Activated CD8-positive, alpha-beta T cell treated with anti-CD3 and anti-CD28 coated beads for 36 hours (primary cell): ENCODE results near the gene SHC1. TPM values are rescaled to one million over a fixed set of nuclear protein-coding genes. Genes with fewer than 3 reads are reported as not detected.

Experiments used
- ATAC-seq: fragments of 200-7000 bp; cut with Tn5 transposase; one replicate; pipeline ENCODE4 v1.10.0; 2021; ENCODE audit warnings: mild to moderate bottlenecking, moderate library complexity
- CTCF ChIA-PET: fragments of 350-600 bp; sonication (Branson Sonifier 250); formaldehyde crosslinking; loops from one replicate; lab custom pipeline; 2021; ENCODE audit warnings: antibody characterized with exemption; lab: Charles Lee
- POLR2A ChIA-PET: fragments of 350-600 bp; sonication (Branson Sonifier 250); formaldehyde crosslinking; loops from one replicate; lab custom pipeline; 2021; ENCODE audit warnings: antibody characterized with exemption; lab: Charles Lee
- DNase-seq: peaks from one replicate; pipeline ENCODE4 v3.0.0-alpha.2; 2020
- H3K27ac Mint-ChIP-seq: one replicate; pipeline ENCODE4 v1.8.0; 2021; ENCODE audit warnings: mild to moderate bottlenecking, mixed read lengths
- H3K27me3 Mint-ChIP-seq: one replicate; pipeline ENCODE4 v1.8.0; 2021; ENCODE audit warnings: mixed read lengths
- H3K36me3 Mint-ChIP-seq: one replicate; pipeline ENCODE4 v1.8.0; 2021; ENCODE audit warnings: low read depth, mixed read lengths
- H3K4me1 Mint-ChIP-seq: one replicate; pipeline ENCODE4 v1.8.0; 2021; ENCODE audit warnings: low read depth, mixed read lengths
- H3K4me3 Mint-ChIP-seq: one replicate; pipeline ENCODE4 v1.8.0; 2021; ENCODE audit warnings: mild to moderate bottlenecking, moderate library complexity, mixed read lengths
- H3K9me3 Mint-ChIP-seq: one replicate; pipeline ENCODE4 v1.8.0; 2021; ENCODE audit warnings: mixed read lengths
- CTCF ChIP-seq: fragments of 200-600 bp; IDR thresholded peaks from one replicate; pipeline ENCODE4 v1.8.0; 2022; ENCODE audit warnings: antibody characterized with exemption, mild to moderate bottlenecking
- intact Hi-C: fragments of 100-400 bp; cut with micrococcal nuclease; formaldehyde crosslinking; loops from one replicate; pipeline ENCODE4 v1.10.0; 2022
- total RNA-seq, 2 experiments: library from RNA; stranded (reverse); gene quantifications; one replicate each; pipeline ENCODE4 v1.2.3, GENCODE V29; 2021

The SHC1 gene
- total RNA-seq, 2 experiments from 2014 or later = 32.3 to 34.2 TPM

- intact Hi-C loops = loop anchor here (5.0 kb wide), 1 partner anchor 46 kb away; the partner anchor contains the start of genes CKS1B and SHC1
- H3K27ac Mint-ChIP-seq = peak overlapping the region; percentile 60
- peak overlapping the region; percentile 51 for H3K4me3 Mint-ChIP-seq
- POLR2A ChIA-PET = interaction anchor here (1.1 to 4.3 kb wide), 9 partner anchors 11 to 62 kb away, joined by 3 to 29 read pairs (median 6); partner anchors contain the start of genes ADAM15, FLAD1, PYGO2 and ZBTB7B
- DNase-seq (peak; percentile 33), ATAC-seq (peak; percentile 17)
- CTCF ChIA-PET = interaction anchor here (0.5 to 7.6 kb wide), 40 partner anchors 8 to 133 kb away, joined by 3 to 77 read pairs (median 6); partner anchors contain the start of genes ADAM15, FLAD1, LENEP and PBXIP1
- H3K36me3 Mint-ChIP-seq = peaks cover 8% of the 10 kb centered on the region
- H3K27me3 Mint-ChIP-seq = peaks cover 4% of the 10 kb centered on the region
- H3K4me1 Mint-ChIP-seq = peaks cover 45% of the 10 kb centered on the region
- no peaks in the 10 kb centered on the region for H3K9me3 Mint-ChIP-seq
- no peak for TF ChIP-seq CTCF
These were observed 47.4 kb upstream of the SHC1 start for GRCh38 chr1:155017946-155018316.

DNA sequence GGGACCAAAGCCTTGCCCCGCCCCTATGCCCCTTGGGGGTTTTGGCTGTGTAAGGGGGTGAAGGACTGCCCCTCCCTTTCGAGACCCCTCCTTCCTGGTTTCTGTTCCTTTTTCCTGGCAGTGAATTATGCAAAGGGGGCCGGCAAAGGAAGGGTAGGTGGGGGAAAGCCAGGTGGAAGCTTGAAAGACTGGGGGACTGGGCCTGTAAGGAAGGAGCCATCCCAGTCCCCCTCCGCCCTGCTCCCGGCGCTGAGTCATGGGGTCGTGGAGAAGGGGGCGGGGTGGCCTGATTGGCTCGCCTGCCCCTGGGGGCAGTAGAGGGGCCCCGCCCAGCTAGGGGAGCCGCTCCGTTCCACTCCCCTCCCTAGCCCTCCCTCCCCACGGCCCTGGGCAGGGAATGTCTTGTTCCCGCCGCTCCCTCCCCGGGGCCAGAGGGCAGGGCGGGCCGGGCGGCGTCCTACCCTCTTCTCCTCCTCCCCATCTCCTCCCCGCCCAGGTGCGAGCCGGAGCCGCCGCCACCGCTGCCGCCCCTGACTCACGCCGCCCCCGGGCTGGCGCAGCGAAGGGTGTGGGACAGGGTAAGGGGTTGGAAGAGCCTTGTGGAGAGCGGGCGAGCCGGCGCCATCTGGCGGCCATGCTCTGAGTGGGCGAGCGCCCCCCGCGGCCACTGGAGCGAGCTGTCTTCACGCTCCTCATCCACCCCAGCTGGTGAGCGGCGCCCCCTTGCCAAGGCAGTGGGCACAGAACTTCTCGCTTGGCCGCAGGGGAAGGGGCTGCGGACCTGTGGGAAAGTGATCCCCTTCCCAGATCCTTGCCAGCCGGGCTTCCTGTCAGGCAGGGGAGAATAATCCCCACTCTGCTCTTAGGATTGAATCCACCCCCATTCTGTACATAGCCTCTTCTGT is 46.7 kb upstream of the SHC1 start:
- POLR2A ChIA-PET = interaction anchor here (1.0 to 4.3 kb wide), 12 partner anchors 10 to 62 kb away, joined by 3 to 29 read pairs (median 5); partner anchors contain the start of genes ADAM15, CKS1B, FLAD1 and PYGO2
- H3K27me3 Mint-ChIP-seq = peaks cover 4% of the 10 kb centered on the region
- H3K9me3 Mint-ChIP-seq = no peaks in the 10 kb centered on the region
- CTCF ChIA-PET = interaction anchor here (0.5 to 7.6 kb wide), 45 partner anchors 9 to 134 kb away, joined by 3 to 77 read pairs (median 6); partner anchors contain the start of genes ADAM15, FLAD1, LENEP and PBXIP1
- TF ChIP-seq CTCF = peak; percentile 97
- peak overlapping the region; percentile 60 for H3K27ac Mint-ChIP-seq
- intact Hi-C loops = loop anchor here (5.0 kb wide), 1 partner anchor 45 kb away; the partner anchor contains the start of genes CKS1B and SHC1
- ATAC-seq (peak; percentile 93), DNase-seq (peak; percentile 94)
- H3K4me3 Mint-ChIP-seq = peak overlapping the region; percentile 51
- peaks cover 51% of the 10 kb centered on the region for H3K4me1 Mint-ChIP-seq
- H3K36me3 Mint-ChIP-seq = peaks cover 8% of the 10 kb centered on the region

- Mint-ChIP-seq H3K27me3 (peaks cover 2% of the 10 kb centered on the region), H3K4me1 (peaks cover 55% of the 10 kb centered on the region), H3K36me3 (peaks cover 8% of the 10 kb centered on the region), H3K9me3 (no peaks in the 10 kb centered on the region), H3K4me3 (no peak overlapping the region), H3K27ac (no peak overlapping the region)
- POLR2A ChIA-PET = interaction anchor here (1.0 to 4.3 kb wide), 7 partner anchors 9 to 55 kb away, joined by 3 to 29 read pairs (median 10); partner anchors contain the start of genes CKS1B, FLAD1 and PYGO2
- no peak for ATAC-seq
- no peak for TF ChIP-seq CTCF
- CTCF ChIA-PET = interaction anchor here (0.9 to 7.6 kb wide), 19 partner anchors 8 to 75 kb away, joined by 3 to 77 read pairs (median 8); partner anchors contain the start of genes ADAM15, FLAD1, LENEP and PBXIP1
- no peak for DNase-seq
- intact Hi-C loops = loop anchor here (5.0 kb wide), 1 partner anchor 44 kb away; the partner anchor contains the start of genes CKS1B and SHC1
These were observed 45.8 kb upstream of the SHC1 start for GRCh38 chr1:155016231-155016831.

DNA sequence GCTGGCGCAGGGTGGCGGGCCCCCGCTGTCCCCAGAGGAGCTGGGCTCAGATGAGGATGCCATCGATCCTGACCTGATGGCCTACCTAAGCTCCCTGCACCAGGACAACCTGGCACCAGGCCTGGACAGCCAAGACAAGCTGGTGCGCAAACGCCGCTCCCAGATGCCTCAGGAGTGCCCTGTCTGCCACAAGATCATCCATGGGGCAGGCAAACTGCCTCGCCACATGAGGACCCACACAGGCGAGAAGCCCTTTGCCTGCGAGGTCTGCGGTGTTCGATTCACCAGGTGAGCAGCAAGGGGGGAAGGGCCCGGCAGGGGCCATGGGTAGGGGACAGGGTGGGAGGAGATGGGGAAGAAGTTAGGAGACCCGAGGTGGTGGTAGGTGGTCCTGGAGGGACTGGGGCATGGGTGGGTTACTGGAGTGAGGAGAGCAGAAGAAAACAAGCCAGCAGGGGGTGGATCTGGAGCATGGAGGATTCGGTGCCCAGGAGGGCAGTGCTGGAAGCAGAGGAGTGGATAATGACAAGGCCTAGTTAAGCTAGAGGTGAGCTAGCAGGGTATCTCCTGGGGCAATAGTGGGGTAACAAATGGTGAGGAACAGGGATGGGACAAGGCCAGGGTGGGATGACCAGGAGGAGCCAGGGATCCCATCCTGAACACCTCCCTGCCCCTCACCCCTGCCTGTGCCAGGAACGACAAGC is 45.1 kb upstream of the SHC1 start:
- Mint-ChIP-seq H3K27ac (no peak overlapping the region), H3K4me3 (no peak overlapping the region), H3K27me3 (peaks cover 2% of the 10 kb centered on the region), H3K9me3 (no peaks in the 10 kb centered on the region), H3K4me1 (peaks cover 62% of the 10 kb centered on the region), H3K36me3 (peaks cover 8% of the 10 kb centered on the region)
- DNase-seq (no peak), ATAC-seq (no peak)
- no peak for TF ChIP-seq CTCF
- POLR2A ChIA-PET = interaction anchor here (1.0 to 4.3 kb wide), 7 partner anchors 8 to 60 kb away, joined by 3 to 29 read pairs (median 10); partner anchors contain the start of genes CKS1B, FLAD1 and PBXIP1
- intact Hi-C loops = loop anchor here (5.0 kb wide), 1 partner anchor 43 kb away; the partner anchor contains the start of genes CKS1B and SHC1
- CTCF ChIA-PET = interaction anchor here (0.9 to 7.6 kb wide), 14 partner anchors 8 to 76 kb away, joined by 3 to 77 read pairs (median 14); partner anchors contain the start of genes ADAM15, FLAD1, LENEP and PBXIP1
